H7 (cell line): Measurements from ENCODE around the gene HLA-B. TPM values are rescaled to one million over a fixed set of nuclear protein-coding genes. Genes with fewer than 3 reads are reported as not detected.

Source experiments
- DNase-seq: peaks from one replicate; pipeline ENCODE4 v3.0.0; 2012
- H3K27me3 ChIP-seq: 2 replicates; pipeline ENCODE4 v1.6.0; 2011; ENCODE audit warnings: mild to moderate bottlenecking, low read length; ENCODE audit not compliant: control insufficient read depth, insufficient read depth
- H3K36me3 ChIP-seq: replicated peaks from 2 replicates; pipeline ENCODE4 v1.5.1; 2011; ENCODE audit warnings: low read length; ENCODE audit not compliant: control insufficient read depth, insufficient read depth
- H3K4me3 ChIP-seq: 2 replicates; pipeline ENCODE4 v1.5.1; 2011; ENCODE audit warnings: low read depth, mild to moderate bottlenecking, control low read depth, low read length, moderate library complexity; ENCODE audit not compliant: insufficient read depth
- total RNA-seq: library from RNA; depleted of rRNA; stranded (reverse); fragments of >200 nt; shearing (Covaris generic); gene quantifications from 2 replicates; pipeline ENCODE4 v1.2.3, GENCODE V29; 2014

Gene HLA-B
- total RNA-seq, 1 experiment from 2014 or later: 7.3 TPM

DNA sequence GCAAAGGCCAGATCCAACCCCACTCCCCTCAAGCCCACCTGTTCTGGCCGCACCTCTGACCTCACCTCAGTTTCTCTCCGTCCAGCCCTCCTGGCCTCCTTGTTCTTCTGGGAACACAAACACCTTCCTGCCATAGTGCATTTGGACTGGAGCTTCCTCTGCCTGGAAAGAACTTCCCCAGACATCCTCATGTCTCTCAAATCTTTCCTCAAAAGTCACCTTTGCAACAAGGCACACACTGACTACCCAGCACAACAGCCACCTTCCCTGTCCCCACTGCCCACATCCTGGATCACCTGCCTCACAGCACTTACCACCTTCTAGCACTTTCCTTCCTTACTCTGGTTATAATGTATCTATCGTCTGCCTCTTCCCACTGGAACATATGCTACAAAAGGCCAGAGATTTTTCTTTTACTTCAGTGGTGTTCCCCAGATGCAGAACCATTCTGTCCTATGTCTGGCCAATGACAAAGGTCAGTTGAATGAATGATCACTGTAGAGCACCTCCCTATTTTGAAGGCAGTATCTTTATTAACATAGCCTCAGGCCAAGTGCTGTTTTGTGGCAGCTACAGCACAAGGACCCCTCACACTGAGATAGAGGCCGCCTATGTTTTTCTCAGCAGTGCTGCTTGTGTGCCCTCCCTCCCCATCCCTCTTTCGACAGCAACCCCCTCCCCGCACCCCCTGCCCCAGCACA is 4.1 kb downstream of the HLA-B start:
- Histone ChIP-seq H3K36me3 (no peaks in the 10 kb centered on the region; the same call in 1 of the 2 replicates), H3K4me3 (no peak overlapping the region), H3K27me3 (peaks cover 39% of the 10 kb centered on the region)
- DNase-seq: no peak

DNA sequence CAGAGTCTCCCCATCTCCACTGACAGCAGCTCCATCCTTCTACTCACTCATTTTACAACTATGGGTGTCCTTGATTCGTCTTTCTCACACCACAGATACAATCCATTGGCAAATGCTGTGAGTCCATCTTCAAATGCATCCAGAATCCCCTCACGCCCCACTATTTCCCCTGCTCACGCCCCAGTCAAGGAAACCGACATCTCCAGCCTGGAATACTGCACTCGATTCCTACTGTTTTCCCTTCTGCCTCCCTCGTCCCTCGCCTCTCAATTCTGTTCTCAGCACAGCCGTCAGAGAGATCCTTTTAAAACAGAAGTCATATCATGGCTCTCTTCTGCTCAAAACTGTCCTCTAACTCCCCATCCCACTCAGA is 4.7 kb downstream of the HLA-B start:
- DNase-seq: no peak
- Histone ChIP-seq H3K27me3 (peaks cover 34% of the 10 kb centered on the region), H3K4me3 (no peak overlapping the region), H3K36me3 (no peaks in the 10 kb centered on the region; the same call in 1 of the 2 replicates)

DNA sequence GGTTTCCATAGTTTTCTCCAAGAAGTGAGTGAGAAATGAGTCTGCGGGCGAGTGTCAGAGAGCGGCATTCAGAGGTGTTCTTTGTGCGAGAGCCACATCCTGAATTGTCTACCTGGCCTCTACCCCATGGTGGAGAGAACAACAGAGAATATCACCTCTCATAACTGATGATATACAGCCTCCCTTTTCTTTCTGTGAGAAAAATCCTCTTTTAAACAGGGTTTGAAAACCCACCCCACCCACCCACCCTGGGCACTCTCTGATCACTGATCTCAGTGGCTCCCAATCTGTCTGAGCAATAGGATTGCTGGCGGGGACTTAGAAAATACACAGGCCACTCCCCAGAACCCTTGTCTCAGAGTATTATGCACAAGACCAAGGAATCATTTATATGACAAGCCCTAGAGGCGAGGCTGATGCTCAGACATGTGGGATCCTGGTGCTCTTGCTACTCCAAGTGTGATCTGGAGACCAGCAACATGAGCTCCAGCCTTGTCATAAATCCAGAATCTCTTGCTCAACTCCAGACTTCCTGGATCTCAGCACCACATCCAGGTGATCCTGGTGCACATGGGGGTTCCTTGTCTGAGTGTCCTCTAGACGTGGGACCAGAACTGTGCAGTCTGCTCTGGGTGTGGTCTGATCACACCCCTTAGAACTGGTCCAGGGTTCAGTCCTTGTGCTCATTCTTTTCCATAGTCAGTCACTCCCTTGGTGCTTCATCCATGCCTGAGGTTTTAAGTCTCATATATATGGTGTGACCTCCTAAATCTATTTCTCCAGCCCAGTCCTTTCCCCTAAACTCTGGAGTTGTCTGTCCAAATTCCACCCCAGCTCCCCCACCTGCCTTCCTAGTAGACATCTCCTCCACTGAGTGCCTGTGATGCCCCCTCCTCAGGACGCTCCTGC is 5.3 kb downstream of the HLA-B start:
- peaks cover 28% of the 10 kb centered on the region for H3K27me3 ChIP-seq
- H3K36me3 ChIP-seq: no peaks in the 10 kb centered on the region; the same call in 1 of the 2 replicates
- DNase-seq: no peak
- no peak overlapping the region for H3K4me3 ChIP-seq

DNA sequence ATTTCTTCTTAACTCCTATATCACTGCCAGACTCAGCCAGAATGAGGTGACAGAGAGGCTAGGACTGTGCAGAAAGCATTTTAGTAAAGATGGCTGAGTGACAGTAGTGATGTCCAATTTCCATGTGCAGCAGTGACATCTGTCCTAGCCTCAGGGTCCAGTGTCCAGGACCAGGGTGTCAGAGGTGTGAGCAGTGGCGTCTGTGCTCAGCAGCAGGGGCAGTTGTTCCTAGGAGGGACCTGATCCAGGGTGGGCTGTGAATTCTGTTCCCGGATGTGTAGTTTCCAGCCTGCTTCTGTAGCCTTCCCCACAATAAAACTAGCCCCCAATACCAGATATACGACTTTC is 6.0 kb downstream of the HLA-B start:
- DNase-seq: no peak
- Histone ChIP-seq H3K36me3 (no peaks in the 10 kb centered on the region; the same call in 1 of the 2 replicates), H3K4me3 (no peak overlapping the region), H3K27me3 (peaks cover 23% of the 10 kb centered on the region)

DNA sequence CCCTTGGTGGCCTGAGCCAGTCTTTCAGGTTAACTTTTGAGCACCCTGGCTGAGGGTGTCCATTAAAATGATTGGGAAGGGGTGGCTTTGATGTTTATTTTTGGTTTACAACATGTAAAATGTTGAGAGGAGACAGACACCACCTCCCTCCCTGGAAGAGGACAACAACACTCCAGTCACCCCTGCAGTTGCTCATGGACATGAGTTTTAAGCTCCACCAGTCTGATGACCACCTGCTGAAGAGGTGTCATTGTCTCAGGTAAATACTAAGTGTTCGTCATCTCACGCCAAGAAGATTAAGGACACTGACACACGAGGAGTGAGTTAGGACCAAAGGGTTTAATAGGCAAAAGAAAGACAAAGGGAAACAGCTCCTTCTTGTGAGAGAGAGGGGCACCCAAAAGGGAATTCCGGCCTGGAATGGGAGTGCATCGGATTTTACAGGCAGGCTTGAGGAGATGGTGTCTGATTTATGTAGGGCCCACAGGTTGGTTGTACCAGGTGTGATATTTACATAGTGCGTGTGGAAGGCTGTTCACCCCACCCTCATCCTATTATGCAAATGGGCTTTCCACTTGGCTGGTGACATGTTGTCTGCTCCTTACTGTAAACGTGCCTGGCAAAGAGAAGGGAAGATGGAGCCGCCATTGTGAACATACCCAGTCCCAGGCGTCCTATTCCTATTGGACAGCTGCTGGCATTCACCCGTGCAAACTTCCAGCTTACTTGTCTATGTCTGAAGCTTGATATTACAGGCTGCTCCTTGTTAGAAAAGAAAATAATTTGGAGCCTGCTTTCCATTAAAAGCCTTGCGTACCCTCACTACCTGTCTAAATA is 6.6 kb downstream of the HLA-B start:
- H3K27me3 ChIP-seq: peaks cover 17% of the 10 kb centered on the region
- H3K36me3 ChIP-seq: no peaks in the 10 kb centered on the region; the same call in 1 of the 2 replicates
- DNase-seq: no peak
- no peak overlapping the region for H3K4me3 ChIP-seq

DNA sequence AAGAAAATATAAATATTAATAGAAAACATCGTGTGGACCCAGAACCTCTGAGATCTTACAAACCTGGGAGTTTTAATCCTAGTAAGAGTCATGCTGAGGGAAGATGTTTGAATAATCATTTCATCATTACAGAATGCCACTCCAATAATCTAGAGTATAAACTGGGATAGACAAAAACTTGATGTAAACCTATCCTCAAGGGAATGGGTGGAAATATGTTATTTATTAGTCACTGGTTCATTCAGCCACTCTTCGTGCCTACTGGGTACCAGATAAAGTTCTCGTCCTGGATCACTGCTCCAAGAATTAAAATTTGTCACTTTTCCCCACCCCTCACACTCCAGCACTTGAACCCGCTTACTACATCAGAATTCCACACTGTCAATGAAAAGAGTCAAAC is 7.7 kb downstream of the HLA-B start:
- Histone ChIP-seq H3K4me3 (no peak overlapping the region), H3K27me3 (peaks cover 7% of the 10 kb centered on the region; the same call in 1 of the 2 replicates), H3K36me3 (no peaks in the 10 kb centered on the region)
- DNase-seq: no peak

DNA sequence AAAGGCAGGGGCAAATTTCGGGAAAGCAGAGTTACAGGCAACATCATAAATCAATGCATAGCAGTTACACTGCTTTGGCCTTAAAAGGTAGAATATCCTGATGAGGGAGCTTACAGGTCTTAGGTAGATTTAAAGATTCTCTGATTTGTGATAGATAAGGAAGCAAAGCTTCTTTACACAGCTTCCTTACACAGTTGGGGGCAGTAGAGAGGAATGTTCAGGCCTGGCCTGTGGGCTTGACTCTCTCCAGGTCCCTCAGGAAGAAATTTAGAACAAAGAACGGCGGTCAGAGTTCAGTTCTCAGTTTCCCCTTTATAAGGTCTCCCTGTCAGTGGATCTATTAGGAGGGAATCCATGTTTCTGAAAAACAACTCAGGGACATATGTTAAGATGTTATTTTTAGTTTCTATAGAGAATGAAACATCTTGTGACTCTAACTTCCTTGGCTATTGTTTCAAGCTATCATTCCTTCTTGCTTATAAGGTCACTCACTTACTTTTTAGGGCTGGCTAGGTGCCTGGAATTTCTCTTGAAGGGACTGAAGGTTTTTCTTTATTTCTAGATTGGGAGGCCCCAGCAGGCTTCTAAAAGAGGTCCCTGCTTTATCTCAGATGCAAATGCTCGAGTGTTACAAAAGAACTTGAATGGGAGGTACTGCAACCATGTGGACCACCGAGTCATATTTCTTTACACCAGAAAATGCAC is 11.8 kb downstream of the HLA-B start:
- Histone ChIP-seq H3K36me3 (no peaks in the 10 kb centered on the region), H3K4me3 (no peak overlapping the region), H3K27me3 (no peaks in the 10 kb centered on the region)
- DNase-seq: no peak

DNA sequence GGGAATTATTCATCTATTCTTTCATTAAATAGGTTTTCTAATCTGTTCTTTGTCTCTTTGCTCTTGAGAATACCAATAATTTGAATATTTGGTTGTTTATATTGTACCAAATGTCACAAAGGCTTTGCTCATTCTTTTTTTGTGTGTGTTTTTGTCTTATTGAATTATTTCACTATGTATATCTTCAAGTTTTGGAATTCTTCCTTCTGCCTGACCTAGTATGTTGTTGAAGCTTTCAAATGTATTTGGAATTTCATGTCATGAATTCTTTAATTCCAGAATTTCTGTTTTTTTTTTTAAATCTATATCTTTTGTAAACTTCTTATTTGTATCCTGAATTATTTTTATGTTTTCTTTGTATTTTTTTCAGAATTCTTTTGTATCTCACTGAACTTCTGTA is 16.8 kb downstream of the HLA-B start:
- Histone ChIP-seq H3K27me3 (no peaks in the 10 kb centered on the region), H3K36me3 (no peaks in the 10 kb centered on the region), H3K4me3 (no peak overlapping the region)
- no peak for DNase-seq

DNA sequence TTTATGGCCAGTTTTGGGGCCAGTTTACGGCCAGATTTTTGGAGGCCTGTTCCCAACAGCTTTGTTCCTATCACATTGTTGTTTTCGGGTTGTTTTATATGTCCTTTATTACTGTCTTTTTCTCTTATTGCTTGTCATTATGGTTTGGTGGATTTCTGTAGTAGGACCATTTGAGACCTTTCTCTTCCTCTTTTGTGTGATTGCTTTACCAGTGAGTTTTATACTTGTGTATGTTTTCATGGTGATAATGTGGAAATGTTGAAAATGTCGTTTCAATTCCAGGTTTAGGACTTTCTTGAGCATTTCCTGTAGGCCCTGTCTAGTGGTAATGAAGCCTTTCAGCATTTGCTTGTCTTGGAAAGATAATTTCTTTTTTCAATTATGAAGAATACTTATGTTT is 17.8 kb downstream of the HLA-B start:
- no peak for DNase-seq
- H3K36me3 ChIP-seq: no peaks in the 10 kb centered on the region
- no peaks in the 10 kb centered on the region for H3K27me3 ChIP-seq
- no peak overlapping the region for H3K4me3 ChIP-seq

DNA sequence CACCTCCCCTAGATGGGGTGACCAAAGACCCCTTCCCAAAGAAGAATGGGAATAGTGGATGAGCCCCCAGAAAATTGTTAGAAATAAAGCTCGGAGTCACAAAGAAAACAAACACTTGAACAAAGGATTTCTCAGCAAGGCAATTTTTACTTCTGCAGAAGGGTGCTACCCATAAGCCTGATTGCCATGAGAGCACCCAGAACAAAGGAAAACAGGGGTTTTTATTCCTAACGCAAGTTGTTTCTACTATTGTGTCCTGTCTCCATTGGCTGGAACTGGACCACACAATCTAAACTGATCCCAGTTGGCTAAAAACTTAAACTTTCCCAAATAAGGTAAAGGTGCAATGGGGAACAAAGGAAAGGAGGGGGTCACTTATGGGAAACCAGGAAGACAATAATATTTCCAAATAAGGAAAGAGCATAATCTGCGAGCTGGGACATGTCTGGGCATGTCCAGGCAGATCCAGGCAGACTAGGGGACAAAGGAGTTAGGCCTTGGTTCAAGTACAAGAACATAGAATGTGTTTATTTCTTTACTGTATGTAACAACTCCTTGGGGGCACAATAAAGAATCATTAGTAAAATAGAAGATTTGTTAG is 20.0 kb downstream of the HLA-B start:
- Histone ChIP-seq H3K36me3 (no peaks in the 10 kb centered on the region), H3K4me3 (no peak overlapping the region), H3K27me3 (no peaks in the 10 kb centered on the region)
- no peak for DNase-seq

DNA sequence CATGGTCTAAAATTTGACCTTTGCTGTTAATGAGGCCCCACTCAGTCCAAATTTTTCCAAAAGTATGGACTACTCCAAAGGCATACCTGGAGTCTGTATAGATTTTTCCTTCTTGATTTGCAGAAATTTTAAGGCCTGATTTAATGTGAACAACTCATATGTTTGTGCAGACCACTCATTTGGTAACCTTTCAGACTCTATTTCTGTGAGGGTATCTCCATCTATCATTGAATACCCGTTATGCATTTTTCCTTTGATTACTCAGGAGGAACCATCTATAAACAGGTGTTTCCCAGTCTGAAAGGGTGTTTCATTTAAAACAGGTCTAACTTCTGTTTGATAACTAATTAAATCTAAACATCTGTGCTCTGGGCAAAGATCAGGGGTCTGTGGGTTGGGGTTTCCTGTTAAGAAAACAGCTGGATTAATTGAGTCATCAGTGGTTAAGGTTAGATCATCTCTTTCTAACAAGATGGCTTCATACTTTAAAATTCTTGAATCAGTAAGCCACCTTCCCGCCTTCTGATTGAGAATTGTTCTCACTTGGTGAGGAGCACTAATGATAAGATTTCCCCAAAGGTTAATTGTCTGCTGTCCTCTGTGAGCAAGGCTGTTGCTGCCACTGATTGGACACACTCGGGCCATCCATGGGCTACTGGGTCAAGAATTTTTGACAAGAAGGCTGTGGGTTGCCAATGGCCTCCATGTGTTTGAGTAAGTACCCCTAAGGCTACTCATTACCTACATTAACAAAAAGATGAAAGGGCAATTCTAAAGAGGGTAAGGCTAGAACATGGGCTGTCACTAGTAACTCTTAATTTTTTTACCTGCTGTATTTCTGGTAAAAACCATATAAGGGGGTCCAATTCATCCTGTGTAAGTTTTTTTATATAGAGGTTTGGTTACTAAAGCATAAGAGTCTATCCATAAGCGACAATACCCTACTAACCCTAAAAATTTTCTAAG is 24.1 kb downstream of the HLA-B start:
- no peaks in the 10 kb centered on the region for H3K27me3 ChIP-seq

DNA sequence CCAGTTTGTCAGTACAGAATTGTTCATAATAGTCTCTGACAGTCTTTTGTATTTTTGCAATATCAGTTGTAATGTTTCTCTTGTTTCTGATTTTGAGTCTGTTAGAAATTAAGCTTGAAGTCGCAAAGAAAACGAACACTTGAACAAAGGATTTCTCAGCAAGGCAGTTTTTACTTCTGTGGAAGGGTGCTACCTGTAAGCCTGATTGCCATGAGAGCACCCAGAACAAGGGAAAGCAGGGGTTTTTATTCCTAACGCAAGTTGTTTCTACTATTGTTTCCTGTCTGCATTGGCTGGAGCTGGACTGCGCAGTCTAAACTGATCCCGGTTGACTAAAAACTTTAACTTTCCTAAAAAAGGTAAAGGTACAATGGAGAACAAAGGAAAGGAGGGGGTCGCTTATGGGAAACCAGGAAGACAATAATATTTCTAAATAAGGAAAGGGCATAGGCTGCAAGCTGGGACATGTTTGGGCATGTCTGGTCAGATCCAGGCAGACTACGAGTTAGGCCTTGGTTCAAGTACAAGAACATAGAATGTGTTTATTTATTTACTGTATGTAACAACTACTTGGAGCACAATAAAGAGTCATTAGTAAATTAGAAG is 28.5 kb downstream of the HLA-B start:
- no peak for DNase-seq
- Histone ChIP-seq H3K36me3 (no peaks in the 10 kb centered on the region), H3K27me3 (no peaks in the 10 kb centered on the region), H3K4me3 (no peak overlapping the region)

More for the DNA sequence above, 24.1 kb downstream of the HLA-B start:
- DNase-seq: no peak
- no peaks in the 10 kb centered on the region for H3K36me3 ChIP-seq
- no peak overlapping the region for H3K4me3 ChIP-seq

DNA sequence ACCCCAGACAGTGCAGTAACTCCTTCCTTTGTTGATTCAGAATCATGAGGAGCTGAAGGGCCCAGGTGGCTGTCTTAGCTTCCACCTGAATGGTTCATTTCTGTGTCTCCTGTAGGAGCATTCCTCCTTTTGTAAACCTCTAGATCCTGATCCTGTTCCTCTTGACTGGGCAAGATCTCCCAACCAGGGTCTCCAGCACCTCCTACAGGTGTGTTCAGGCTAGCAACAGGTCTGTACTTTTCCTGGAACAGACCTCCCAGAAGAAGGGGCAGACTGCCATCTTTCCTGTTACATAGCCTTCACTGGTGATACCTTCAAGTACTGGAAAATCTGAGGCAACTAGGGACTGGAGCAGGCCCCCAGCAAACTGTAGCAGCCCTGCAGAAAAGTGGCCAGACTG is 35.2 kb downstream of the HLA-B start:
- Histone ChIP-seq H3K27me3 (no peaks in the 10 kb centered on the region), H3K4me3 (no peak overlapping the region), H3K36me3 (no peaks in the 10 kb centered on the region)
- no peak for DNase-seq
